ENCODE data around the gene STEAP4.
"Not testable (repeated sequence)": the region's sequence is repeated elsewhere in the genome, so short reads cannot be mapped to it uniquely, and the experiment has no call there.

The STEAP4 gene

GRCh38 chr7:88312061-88312663 is 5.5 kb upstream of the STEAP4 start:
- DNase-seq, result no peak

GRCh38 chr7:88311675-88312036 is 5.0 kb upstream of the STEAP4 start:
- no peak for DNase-seq

GRCh38 chr7:88310956-88311674 is 4.4 kb upstream of the STEAP4 start:
- no peak for DNase-seq

GRCh38 chr7:88309819-88310218 is 3.1 kb upstream of the STEAP4 start:
- no peak for DNase-seq

- DNase-seq, result no peak
These were observed 1.1 kb upstream of the STEAP4 start for GRCh38 chr7:88307823-88308222.

GRCh38 chr7:88307412-88307811 is 718 bp upstream of the STEAP4 start:
- no peak for DNase-seq

- DNase-seq, result no peak
These were observed 1.6 kb downstream of the STEAP4 start for GRCh38 chr7:88305044-88305443.

- no peak for DNase-seq
These were observed 4.2 kb downstream of the STEAP4 start for GRCh38 chr7:88302486-88302885.

- no peak for DNase-seq
These were observed 4.8 kb downstream of the STEAP4 start for GRCh38 chr7:88301924-88302323.

GRCh38 chr7:88300401-88300945 is 6.2 kb downstream of the STEAP4 start:
- no peak for DNase-seq

- DNase-seq, result no peak
These were observed 7.6 kb downstream of the STEAP4 start for GRCh38 chr7:88299126-88299525.

- no peak for DNase-seq
These were observed 12.8 kb downstream of the STEAP4 start for GRCh38 chr7:88293866-88294265.

GRCh38 chr7:88291398-88292173 is 15.1 kb downstream of the STEAP4 start:
- no peak for DNase-seq

- DNase-seq, result no peak
These were observed 16.2 kb downstream of the STEAP4 start for GRCh38 chr7:88290491-88290890.

GRCh38 chr7:88289564-88290025 is 17.1 kb downstream of the STEAP4 start:
- no peak for DNase-seq

- DNase-seq, result no peak
These were observed 24.9 kb downstream of the STEAP4 start for GRCh38 chr7:88281749-88282148.

GRCh38 chr7:88280801-88281200 is 25.9 kb downstream of the STEAP4 start:
- DNase-seq, result no peak

- DNase-seq, result no peak
These were observed 27.4 kb downstream of the STEAP4 start for GRCh38 chr7:88279323-88279722.

- no peak for DNase-seq
These were observed 27.8 kb downstream of the STEAP4 start for GRCh38 chr7:88278881-88279280.

- DNase-seq, result no peak
These were observed 30.0 kb downstream of the STEAP4 start for GRCh38 chr7:88276605-88277153.

GRCh38 chr7:88274856-88275255 is 31.8 kb downstream of the STEAP4 start:
- DNase-seq, result not testable (repeated sequence)

GRCh38 chr7:88269586-88269985 is 37.1 kb downstream of the STEAP4 start:
- DNase-seq, result no peak

GRCh38 chr7:88268858-88269257 is 37.8 kb downstream of the STEAP4 start:
- no peak for DNase-seq
